Measurements from ENCODE around the gene APH1B. TPM values are rescaled to one million over a fixed set of nuclear protein-coding genes. Genes with fewer than 3 reads are reported as not detected.

APH1B gene
- total RNA-seq, 1 donor from 2014 or later = 6.2 TPM

- intact Hi-C loops (cut with micrococcal nuclease) = no loop called here
- TF ChIP-seq CTCF (IDR thresholded peaks at IDR 0.05; ENCODE audit: borderline replicate concordance) = no peak
These were observed 59.6 kb downstream of the APH1B start for GRCh38 chr15:63337046-63337445.

GRCh38 chr15:63338170-63338569 lies 60.8 kb downstream of the APH1B start:
- Histone ChIP-seq H3K9me3 (replicated peaks) (no peaks in the 10 kb centered on the region), H3K36me3 (no peaks in the 10 kb centered on the region), H3K27ac (replicated peaks) (no peak overlapping the region), H3K4me3 (no peak overlapping the region), H3K4me1 (no peaks in the 10 kb centered on the region), H3K27me3 (ENCODE audit: low read depth) (peaks cover 11% of the 10 kb centered on the region)
- intact Hi-C loops (cut with micrococcal nuclease) = no loop called here
- DNase-seq = no peak
- TF ChIP-seq CTCF (IDR thresholded peaks at IDR 0.05; ENCODE audit: borderline replicate concordance) = no peak

More at GRCh38 chr15:63337046-63337445, 59.6 kb downstream of the APH1B start:
- Histone ChIP-seq H3K4me1 (no peaks in the 10 kb centered on the region), H3K9me3 (replicated peaks) (no peaks in the 10 kb centered on the region), H3K4me3 (no peak overlapping the region), H3K36me3 (no peaks in the 10 kb centered on the region), H3K27me3 (ENCODE audit: low read depth) (peaks cover 11% of the 10 kb centered on the region), H3K27ac (replicated peaks) (no peak overlapping the region)
- DNase-seq = no peak

GRCh38 chr15:63339006-63339766 lies 61.8 kb downstream of the APH1B start:
- DNase-seq = no peak
- intact Hi-C loops (cut with micrococcal nuclease) = no loop called here
- H3K36me3 ChIP-seq = no peaks in the 10 kb centered on the region
- H3K27ac ChIP-seq (replicated peaks) = no peak overlapping the region
- no peak for TF ChIP-seq CTCF (IDR thresholded peaks at IDR 0.05; ENCODE audit: borderline replicate concordance)
- no peaks in the 10 kb centered on the region for H3K9me3 ChIP-seq (replicated peaks)
- no peak overlapping the region for H3K4me3 ChIP-seq
- H3K4me1 ChIP-seq = no peaks in the 10 kb centered on the region
- peaks cover 11% of the 10 kb centered on the region for H3K27me3 ChIP-seq (ENCODE audit: low read depth)

GRCh38 chr15:63339836-63340235 lies 62.4 kb downstream of the APH1B start:
- DNase-seq = no peak
- TF ChIP-seq CTCF (IDR thresholded peaks at IDR 0.05; ENCODE audit: borderline replicate concordance) = no peak
- peaks cover 11% of the 10 kb centered on the region for H3K27me3 ChIP-seq (ENCODE audit: low read depth)
- no peak overlapping the region for H3K4me3 ChIP-seq
- no peak overlapping the region for H3K27ac ChIP-seq (replicated peaks)
- H3K9me3 ChIP-seq (replicated peaks) = no peaks in the 10 kb centered on the region
- no peaks in the 10 kb centered on the region for H3K36me3 ChIP-seq
- intact Hi-C loops (cut with micrococcal nuclease) = no loop called here
- H3K4me1 ChIP-seq = no peaks in the 10 kb centered on the region

GRCh38 chr15:63340353-63340752 lies 62.9 kb downstream of the APH1B start:
- Histone ChIP-seq H3K9me3 (replicated peaks) (no peaks in the 10 kb centered on the region), H3K36me3 (no peaks in the 10 kb centered on the region), H3K27me3 (ENCODE audit: low read depth) (peaks cover 11% of the 10 kb centered on the region), H3K27ac (replicated peaks) (no peak overlapping the region), H3K4me1 (no peaks in the 10 kb centered on the region), H3K4me3 (no peak overlapping the region)
- no peak for TF ChIP-seq CTCF (IDR thresholded peaks at IDR 0.05; ENCODE audit: borderline replicate concordance)
- intact Hi-C loops (cut with micrococcal nuclease) = no loop called here
- DNase-seq = no peak

All from left ventricle myocardium inferior (tissue), 1 donor.